Hindlimb muscle (tissue), 1 donor: ENCODE measurements around the gene USP34. TPM values are rescaled to one million over a fixed set of nuclear protein-coding genes. Genes with fewer than 3 reads are reported as not detected.
A peak's percentile ranks its signal among the peaks of the same experiment; 100 is the strongest.
"Not testable (repeated sequence)": the region's sequence is repeated elsewhere in the genome, so short reads cannot be mapped to it uniquely, and the experiment has no call there.

Source experiments
- DNase-seq: peaks from one replicate; pipeline ENCODE4 v3.0.0-alpha.2; 2013
- polyA plus RNA-seq: library from polyadenylated mRNA; unstranded; fragments of 120-200 nt; gene quantifications from one replicate; pipeline ENCODE4 v1.2.1, GENCODE V29; 2013; ENCODE audit not compliant: insufficient read length

The USP34 gene, protein sequence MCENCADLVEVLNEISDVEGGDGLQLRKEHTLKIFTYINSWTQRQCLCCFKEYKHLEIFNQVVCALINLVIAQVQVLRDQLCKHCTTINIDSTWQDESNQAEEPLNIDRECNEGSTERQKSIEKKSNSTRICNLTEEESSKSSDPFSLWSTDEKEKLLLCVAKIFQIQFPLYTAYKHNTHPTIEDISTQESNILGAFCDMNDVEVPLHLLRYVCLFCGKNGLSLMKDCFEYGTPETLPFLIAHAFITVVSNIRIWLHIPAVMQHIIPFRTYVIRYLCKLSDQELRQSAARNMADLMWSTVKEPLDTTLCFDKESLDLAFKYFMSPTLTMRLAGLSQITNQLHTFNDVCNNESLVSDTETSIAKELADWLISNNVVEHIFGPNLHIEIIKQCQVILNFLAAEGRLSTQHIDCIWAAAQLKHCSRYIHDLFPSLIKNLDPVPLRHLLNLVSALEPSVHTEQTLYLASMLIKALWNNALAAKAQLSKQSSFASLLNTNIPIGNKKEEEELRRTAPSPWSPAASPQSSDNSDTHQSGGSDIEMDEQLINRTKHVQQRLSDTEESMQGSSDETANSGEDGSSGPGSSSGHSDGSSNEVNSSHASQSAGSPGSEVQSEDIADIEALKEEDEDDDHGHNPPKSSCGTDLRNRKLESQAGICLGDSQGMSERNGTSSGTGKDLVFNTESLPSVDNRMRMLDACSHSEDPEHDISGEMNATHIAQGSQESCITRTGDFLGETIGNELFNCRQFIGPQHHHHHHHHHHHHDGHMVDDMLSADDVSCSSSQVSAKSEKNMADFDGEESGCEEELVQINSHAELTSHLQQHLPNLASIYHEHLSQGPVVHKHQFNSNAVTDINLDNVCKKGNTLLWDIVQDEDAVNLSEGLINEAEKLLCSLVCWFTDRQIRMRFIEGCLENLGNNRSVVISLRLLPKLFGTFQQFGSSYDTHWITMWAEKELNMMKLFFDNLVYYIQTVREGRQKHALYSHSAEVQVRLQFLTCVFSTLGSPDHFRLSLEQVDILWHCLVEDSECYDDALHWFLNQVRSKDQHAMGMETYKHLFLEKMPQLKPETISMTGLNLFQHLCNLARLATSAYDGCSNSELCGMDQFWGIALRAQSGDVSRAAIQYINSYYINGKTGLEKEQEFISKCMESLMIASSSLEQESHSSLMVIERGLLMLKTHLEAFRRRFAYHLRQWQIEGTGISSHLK (N-terminal part only)
- 75.2 TPM for polyA plus RNA-seq

DNA sequence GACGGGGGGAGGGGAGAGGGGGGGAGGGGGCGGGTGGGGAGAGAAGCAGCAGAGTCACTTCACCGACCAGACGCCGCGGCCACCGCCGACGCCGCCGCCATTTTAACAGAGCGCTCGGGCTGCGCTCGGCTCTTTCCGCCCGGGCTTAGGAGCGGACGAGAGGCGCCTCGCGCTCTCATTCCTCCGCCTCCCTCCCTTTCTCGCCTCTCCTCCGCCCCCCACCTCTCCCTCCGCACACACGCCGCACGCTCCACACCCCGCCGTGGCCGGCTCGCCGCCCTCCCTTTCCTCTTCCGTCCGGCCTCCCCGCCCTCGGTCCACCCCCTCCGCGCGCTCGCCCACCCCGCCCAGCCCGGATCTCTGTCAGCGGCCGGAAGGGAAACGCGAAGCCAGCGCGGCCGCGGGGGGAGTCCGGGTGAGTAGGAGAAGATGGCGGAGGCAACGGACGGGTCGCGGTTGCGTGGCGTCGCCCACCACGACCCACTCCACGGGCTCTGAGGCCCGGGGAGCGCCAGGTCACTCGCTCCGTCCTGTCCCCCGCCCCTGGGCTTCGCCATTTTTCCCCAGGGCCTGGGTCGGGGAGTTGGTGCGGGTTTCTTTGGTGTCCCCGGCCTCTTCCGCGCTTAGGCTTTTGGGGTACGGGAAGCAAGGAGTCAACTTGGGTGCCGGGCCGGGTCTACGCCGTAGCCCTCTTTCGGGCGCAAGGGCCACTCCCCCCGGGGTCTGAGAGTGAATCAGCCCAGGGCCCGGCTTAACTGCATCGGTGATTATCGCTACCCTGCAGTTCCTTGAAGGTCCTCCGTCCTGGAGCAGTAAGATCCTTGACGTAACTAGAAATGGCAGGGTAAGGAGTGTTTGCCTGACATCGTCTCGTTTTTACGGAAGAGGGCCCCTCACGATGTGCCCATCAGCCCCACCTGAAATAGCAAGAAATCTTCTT lies at the start of gene USP34:
USP34 (minus strand) TSS at position 123 of the 940 bp plus-strand sequence. CDS start 395 bp downstream, outside the sequence.
- peak; percentile 97 for DNase-seq

- DNase-seq, result no peak
These were observed 49.4 kb upstream of the USP34 start for GRCh38 chr2:61520261-61520660.

DNA sequence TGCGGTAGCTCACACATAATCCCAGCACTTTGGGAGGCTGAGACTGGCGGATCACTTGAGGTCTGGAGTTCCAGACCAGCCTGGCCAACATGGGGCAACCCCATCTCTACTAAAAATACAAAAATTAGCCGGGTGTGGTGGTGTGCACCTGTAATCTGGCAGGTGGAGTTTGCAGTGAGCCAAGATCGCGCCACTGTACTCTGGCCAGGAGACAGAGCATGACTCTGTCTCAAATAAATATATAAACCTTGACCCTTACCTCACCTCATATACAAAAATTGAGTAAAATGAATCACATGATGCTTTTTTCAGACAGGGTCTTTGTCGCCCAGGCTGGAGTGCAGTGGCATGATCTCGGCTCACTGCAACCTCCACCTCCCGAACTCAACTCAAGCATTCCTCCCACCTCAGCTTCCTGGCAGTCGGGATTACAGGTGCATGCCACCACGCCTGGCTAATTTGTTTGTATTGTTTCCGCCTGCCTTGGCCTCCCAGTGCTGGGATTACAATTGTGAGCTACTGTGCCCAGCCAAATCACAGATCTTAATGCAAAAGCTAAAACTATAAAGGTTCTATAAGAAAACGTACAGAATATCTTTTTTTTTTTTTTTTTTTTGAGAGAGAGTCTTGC lies 42.0 kb upstream of the USP34 start:
- DNase-seq, result no peak

- DNase-seq, result no peak
These were observed 40.1 kb upstream of the USP34 start for GRCh38 chr2:61510674-61511671.

DNA sequence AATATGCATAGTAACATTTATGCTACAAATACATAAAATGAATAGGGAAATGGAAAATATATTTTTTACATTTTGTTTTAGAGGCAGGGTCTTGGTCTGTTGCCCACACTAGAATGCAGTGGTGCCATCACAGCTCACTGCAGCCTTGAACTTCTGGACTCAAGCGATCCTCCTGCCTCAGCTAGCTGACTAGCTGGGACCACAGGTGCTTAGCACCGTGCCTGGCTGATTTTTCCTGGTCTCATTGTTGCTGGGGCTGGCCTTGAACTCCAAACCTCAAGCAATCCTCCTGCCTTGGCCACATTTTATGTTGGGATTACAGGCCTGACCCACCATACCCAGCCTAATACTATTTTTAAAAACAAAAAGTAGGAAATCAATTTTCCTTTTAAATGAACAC lies 34.1 kb upstream of the USP34 start:
- no peak for DNase-seq

DNA sequence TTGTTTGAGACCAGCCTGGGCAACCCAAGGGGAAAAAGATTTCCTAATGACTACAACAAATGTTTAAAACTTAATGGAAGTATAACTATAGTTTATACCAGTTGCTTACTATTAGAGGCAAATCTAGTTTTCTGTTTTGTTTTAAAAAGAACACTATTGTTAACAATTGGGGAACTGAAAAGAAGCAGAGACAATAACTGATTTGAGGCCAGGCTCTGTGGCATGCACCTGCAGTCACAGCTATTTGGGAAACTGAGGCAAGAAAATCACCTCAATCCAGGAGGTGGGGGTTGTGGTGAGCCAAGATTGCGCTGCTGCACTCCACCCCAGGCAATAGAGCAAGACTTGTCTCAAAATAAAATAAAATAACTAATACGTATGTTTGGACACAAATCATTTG lies 28.2 kb upstream of the USP34 start:
- DNase-seq, result no peak

GRCh38 chr2:61493523-61493942 lies 22.6 kb upstream of the USP34 start:
- DNase-seq, result no peak

DNA sequence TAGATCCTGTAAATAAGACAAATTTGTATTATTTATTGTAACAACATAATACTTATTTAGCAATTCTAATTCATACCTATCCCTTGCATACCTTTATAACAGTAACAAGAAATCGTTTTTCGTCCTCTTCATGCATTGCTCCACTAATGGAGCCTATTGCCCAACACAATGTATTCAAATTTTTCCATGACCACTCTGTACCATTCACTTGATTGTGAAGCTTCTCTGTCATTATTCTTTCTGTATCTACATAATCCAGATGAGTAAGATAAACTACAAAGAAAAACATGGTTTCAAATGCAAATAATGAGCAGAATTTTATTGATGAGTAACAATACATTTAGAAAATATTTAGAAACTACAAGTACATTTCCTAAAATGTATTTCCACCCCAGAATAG lies 21.6 kb upstream of the USP34 start:
- no peak for DNase-seq

DNA sequence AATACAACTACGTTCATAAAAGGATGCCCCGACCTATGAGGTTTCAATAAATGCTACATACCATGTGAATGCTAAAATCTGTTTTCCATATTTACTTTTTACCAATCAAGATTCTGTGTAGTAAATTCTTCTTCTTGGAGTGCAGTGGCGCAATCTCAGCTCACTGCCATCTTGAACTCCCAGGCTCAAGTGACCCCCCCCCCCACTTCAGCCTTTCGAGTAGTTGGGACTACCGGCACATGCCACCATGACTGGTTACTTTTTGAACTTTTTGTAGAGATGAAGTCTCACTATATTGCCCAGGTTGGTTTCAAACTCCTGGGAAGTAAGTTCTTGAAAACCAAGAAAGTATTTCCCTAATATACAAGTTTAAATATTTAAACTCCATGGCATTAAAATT lies 14.4 kb upstream of the USP34 start:
- no peak for DNase-seq

GRCh38 chr2:61478086-61478485 lies 7.2 kb upstream of the USP34 start:
- DNase-seq, result no peak

DNA sequence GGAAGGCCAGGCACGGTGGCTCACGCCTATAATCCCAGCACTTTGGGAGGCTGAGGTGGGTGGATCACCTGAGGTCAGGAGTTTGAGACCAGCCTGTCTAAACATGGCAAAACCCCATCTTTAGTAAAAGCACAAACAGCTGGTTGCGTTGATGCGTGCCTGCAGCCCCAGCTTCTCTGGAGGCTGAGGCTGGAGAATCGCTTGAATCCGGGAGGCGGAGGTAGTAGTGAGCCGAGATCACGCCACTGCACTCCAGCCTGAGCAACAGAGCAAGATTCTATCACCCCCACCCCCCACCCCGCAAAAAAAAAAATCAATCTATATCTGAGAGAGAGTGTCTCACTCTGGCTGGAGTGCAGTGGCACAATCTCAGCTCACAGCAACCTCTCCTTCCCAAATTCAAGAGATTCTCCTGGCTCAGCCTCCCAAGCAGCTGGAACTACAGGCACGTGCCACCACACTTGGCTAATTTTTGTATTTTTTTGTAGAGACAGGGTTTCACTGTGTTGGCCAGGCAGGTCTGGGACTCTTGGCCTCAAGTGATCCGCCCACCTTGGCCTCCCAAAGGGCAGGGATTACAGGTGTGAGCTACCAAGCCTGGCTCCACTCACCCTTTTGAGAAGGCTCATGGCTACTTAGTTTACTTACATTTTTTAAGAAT lies 6.2 kb upstream of the USP34 start:
- DNase-seq, result not testable (repeated sequence)

DNA sequence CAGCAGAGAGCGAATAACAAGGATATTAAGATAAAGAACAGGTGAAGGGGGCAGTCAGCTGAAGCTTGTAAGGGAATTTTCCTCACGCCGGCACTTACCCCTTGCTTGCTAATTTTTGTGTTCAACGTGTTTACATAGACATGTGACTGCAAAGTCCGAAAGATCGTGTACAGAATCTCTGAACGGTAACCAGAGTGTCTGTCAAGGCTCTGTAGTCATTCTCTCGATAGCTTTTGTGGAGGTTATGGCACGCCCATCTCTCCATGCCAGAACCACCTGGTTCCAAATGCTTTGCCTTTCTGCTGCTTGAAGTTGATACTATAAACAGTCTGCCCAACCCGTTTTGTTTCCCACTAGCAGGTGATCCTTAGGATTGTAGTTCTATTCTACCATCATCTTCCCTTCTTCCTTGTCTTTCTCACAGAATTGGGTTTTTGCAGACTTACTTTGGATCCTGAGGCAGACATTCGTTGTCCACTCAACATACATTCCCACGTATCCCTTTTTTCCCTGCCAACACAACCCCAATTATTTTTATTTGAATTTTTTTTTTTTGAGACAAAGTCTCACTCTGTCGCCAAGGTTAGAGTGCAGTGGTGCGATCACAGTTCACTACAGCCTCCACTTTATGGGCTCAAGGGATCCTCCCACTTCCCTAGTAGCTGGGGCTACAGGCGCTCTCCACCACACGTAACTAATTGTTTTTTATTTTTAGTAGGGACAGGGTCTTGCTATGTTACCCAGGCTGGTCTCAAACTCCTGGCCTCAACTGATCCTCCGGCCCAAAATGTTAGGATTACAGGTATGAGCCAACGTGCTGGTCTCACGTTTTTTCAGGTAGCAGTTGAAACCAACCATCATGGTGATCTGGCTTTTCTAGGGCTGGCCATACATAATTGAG lies 1.3 kb upstream of the USP34 start:
- DNase-seq, result peak; percentile 23

DNA sequence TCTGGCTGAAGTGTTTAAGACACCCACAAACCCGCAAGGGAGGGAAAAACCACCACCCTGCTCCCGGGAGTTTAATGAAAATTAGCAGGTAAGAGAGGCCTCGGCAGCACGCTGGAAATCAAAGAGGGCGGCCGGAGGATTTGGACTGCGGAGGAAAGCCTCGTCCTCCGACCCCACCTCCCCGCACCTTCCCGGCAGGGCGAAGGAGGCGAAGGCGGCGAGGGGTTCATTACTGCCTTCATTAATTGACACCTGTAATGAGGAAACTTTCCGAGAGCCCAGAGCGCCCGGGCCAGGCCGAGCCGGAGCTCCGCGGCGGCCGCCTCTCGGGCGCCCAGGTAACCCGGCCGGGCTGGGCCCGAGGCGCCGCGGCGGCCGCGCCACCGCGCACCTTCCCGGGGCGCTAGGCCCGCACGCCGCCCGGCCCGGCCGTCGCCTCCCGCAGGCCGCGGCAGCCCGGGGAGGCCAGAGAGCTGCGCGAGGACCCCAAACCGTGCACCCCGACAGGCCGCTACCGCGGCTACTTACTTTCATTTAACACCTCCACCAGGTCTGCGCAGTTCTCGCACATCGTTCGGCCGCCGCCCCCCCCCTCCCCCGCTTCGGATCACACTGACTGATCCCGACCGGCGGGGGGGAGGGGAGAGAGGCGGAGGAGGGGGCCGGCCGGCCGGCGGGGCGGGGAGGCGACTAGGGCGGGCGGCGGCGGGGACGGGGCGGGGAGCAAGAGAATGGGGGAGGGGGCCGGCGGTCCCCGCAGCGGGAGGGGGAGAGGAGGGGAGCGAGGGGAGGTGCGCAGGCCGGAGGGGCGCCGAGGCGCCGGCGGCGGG lies 550 bp downstream of the USP34 start:
- peak; percentile 84 for DNase-seq

DNA sequence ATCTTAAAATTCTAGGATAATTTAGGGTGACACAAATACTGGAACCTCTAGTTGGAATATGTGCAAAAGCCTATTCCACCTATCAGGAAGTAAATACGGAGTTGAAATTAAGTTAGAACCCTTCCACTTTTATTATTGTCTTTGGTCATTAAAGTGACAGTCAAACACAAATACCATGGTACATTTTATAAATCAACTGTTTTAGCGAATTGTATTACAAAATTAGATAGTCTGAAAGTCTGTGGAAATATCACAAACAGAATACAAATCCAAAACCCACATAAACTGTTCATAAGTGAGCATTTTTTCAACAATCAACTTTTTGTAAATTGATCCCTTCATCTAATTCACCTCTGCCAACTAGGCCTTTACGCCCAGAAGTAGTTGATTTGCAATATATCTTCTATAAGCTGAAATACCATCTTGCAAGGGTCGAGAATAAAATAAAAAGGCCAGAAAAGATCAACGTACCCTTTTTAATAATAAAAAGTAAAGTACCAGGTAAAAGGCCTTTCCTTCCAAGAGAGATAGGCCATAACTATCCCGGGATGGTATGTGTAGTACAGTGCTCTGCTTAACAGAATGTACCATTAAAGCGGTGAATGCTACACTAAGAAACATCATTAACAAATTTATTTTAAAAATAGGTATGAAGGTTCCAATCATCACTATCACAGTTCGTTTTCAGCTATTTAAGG lies 1.3 kb downstream of the USP34 start:
- no peak for DNase-seq

DNA sequence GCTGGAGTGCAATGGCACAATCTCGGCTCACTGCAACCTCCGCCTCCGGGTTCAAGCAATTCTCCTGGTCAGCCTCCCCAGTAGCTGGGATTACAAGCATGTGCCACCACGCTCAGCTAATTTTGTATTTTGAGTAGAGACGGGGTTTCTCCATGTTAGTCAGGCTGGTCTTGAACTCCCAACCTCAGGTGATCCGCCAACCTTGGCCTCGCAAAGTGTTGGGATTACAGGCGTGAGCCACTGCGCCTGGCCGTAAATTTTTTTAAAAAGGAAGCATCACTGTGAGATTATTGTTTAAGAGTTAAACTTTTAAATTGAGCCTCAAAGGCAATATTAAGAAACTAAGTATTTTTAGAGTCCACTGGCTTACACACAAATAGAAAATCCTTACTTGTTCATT lies 2.7 kb downstream of the USP34 start:
- not testable (repeated sequence) for DNase-seq

DNA sequence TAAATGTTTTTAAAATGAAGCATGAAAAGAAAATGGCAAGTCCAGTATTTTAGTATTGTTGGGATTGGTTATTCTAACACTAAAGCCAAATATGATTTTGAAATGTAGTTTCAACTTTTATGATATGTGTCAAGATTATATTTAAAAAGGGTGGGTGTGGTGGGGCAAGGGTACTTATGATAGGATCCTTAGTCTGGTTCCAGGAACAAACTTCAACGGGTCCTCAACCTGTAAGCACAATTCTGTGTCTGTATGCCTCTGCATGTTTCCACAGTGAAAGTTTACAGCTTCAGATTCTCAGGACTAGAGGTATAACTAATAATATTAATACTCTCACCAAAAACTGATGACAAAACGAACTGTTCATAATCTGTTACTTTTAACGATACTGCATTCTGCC lies 5.8 kb downstream of the USP34 start:
- no peak for DNase-seq
